RWPE1 (cell line): ENCODE results near the gene SKIC2.

Experiments used
- CTCF ChIA-PET: fragments of 350-600 bp; sonication (Branson Sonifier 250); formaldehyde crosslinking; extraction: SDS; loops from one replicate; lab custom pipeline; 2021; lab: Yijun Ruan, JAX
- POLR2A ChIA-PET: fragments of 400-600 bp; formaldehyde crosslinking; extraction: SDS; loops from one replicate; lab custom pipeline; 2020; ENCODE audit warnings: antibody characterized with exemption; ENCODE audit not compliant: low non-redundant PET; lab: Yijun Ruan, JAX
- DNase-seq: peaks from one replicate; pipeline ENCODE4 v3.0.0; 2012; ENCODE audit warnings: low spot score
- H3K27ac ChIP-seq: fragments of 450-650 bp; 2 replicates; pipeline ENCODE4 v1.5.1; 2017
- TF ChIP-seq, protein P1 (sequence below): fragments of 450-650 bp; conservative IDR thresholded peaks from 2 replicates; pipeline ENCODE4 v1.5.1; 2017; ENCODE audit warnings: low read depth, mild to moderate bottlenecking

SKIC2 gene

DNA sequence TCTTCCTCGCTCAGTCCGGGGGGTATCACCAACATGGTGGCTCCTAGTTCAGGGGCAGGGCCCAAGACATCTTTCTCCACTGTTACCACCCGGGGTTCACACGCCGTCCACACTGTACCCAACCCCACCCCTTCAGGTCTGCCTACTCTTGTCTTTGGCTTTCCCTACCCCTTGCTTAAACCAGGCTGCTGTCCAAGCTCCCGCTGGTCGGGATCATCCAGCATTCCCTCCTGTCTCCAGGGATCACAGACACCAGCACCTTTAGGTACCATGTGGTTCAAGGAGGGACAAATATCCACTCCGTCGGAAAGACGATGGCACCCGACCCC is 599 bp upstream of the SKIC2 start:
- CTCF ChIA-PET, result no interaction called here
- peak overlapping the region; percentile 72 for H3K27ac ChIP-seq
- POLR2A ChIA-PET, result interaction anchor here (1.0 kb wide), 1 partner anchor 13 kb away, joined by 6 read pairs; the partner anchor contains the start of gene DXO
- peak; percentile 11 for DNase-seq
- TF ChIP-seq, protein P1, sequence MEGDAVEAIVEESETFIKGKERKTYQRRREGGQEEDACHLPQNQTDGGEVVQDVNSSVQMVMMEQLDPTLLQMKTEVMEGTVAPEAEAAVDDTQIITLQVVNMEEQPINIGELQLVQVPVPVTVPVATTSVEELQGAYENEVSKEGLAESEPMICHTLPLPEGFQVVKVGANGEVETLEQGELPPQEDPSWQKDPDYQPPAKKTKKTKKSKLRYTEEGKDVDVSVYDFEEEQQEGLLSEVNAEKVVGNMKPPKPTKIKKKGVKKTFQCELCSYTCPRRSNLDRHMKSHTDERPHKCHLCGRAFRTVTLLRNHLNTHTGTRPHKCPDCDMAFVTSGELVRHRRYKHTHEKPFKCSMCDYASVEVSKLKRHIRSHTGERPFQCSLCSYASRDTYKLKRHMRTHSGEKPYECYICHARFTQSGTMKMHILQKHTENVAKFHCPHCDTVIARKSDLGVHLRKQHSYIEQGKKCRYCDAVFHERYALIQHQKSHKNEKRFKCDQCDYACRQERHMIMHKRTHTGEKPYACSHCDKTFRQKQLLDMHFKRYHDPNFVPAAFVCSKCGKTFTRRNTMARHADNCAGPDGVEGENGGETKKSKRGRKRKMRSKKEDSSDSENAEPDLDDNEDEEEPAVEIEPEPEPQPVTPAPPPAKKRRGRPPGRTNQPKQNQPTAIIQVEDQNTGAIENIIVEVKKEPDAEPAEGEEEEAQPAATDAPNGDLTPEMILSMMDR, result no peak

- TF ChIP-seq, protein P1, result no peak
- no peak for DNase-seq
- POLR2A ChIA-PET, result no interaction called here
- CTCF ChIA-PET, result no interaction called here
- H3K27ac ChIP-seq, result no peak overlapping the region
Observed at GRCh38 chr6:31961616-31962015, 2.6 kb downstream of the SKIC2 start.

DNA sequence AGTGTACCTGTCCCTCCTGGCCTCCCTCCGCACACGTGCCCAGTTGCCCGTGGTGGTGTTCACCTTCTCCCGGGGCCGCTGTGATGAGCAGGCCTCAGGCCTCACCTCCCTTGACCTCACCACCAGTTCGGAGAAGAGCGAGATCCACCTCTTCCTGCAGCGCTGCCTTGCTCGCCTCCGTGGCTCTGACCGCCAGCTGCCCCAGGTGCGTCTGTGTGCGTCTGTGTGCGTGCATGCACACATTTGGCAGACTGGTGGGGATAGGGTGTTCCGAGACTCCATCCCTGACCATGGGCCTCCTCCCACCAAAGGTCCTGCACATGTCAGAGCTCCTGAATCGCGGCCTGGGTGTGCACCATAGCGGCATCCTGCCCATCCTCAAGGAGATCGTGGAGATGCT is 4.9 kb downstream of the SKIC2 start:
- no peak for DNase-seq
- ChIA-PET CTCF (interaction anchor here (0.6 kb wide), 2 partner anchors 21 to 272 kb away, joined by 3 to 4 read pairs; no protein-coding TSS in a partner anchor), POLR2A (no interaction called here)
- TF ChIP-seq, protein P1, result no peak
- no peak overlapping the region for H3K27ac ChIP-seq

DNA sequence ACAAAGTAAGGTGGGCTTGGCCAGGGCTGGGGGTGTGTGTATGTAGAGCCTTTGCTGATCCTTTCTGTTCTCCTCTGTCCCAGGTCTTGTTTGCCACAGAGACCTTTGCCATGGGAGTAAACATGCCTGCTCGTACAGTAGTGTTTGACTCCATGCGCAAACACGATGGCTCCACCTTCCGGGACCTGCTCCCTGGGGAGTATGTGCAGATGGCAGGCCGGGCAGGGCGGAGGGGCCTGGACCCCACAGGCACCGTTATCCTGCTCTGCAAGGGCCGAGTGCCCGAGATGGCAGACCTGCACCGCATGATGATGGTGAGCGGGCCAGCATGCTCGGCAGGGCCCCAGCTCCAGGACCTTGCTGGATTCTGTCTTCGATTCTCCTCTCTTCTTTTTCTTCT is 6.7 kb downstream of the SKIC2 start:
- no peak for DNase-seq
- TF ChIP-seq, protein P1, result no peak
- ChIA-PET POLR2A (no interaction called here), CTCF (interaction anchor here (0.7 kb wide), 1 partner anchor 82 kb away, joined by 3 read pairs; no protein-coding TSS in a partner anchor)
- H3K27ac ChIP-seq, result no peak overlapping the region

- TF ChIP-seq, protein P1, result no peak
- CTCF ChIA-PET, result interaction anchor here (0.6 kb wide), 1 partner anchor 217 kb away, joined by 5 read pairs; no protein-coding TSS in a partner anchor
- no peak for DNase-seq
Observed at GRCh38 chr6:31966506-31966905, 7.5 kb downstream of the SKIC2 start.

DNA sequence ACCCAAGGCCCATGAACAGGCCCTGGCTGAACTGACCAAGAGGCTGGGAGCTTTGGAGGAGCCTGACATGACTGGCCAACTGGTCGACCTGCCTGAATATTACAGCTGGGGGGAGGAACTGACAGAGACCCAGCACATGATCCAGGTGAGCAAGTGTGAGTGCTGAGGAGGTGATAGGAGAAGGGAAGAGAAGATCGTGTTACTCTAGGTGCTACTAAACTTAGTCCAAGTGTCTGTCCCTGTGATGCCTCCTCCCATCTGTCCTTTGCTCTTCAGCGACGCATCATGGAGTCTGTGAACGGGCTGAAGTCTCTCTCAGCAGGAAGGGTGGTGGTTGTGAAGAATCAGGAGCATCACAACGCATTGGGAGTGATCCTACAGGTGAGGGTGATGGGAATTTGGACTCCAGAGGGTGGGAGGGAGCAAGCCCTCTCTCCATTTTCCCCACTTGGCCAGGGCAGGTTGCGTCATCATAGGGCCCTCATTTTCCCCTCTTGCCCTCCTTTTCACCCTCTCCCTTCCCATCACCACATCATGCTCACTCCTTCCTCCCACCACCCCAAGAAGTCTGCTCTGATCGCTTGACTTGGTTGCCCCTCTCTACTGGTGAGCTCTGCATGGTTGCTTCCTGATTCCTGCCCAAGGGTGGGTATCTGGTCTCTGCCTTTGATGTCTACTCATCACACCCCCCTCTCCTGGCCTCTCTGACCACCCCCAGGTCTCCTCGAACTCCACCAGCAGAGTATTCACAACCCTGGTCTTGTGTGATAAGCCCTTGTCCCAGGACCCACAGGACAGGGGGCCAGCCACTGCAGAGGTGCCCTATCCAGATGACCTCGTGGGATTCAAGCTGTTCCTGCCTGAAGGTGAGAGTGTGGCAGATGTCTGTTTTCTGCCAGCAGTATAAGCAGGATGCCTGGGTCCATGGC is 8.3 kb downstream of the SKIC2 start:
- H3K27ac ChIP-seq, result peak overlapping the region; percentile 97
- ChIA-PET POLR2A (interaction anchor here (0.7 kb wide), 1 partner anchor 65 kb away, joined by 3 read pairs; the partner anchor contains the start of gene ZBTB12), CTCF (interaction anchor here (0.6 kb wide), 1 partner anchor 216 kb away, joined by 5 read pairs; no protein-coding TSS in a partner anchor)
- no peak for DNase-seq
- TF ChIP-seq, protein P1, result no peak

More at GRCh38 chr6:31966506-31966905, 7.5 kb downstream of the SKIC2 start:
- POLR2A ChIA-PET, result interaction anchor here (0.7 kb wide), 1 partner anchor 64 kb away, joined by 3 read pairs; the partner anchor contains the start of gene ZBTB12
- peak overlapping the region; percentile 97 for H3K27ac ChIP-seq
